DOHH2 (cell line): Measurements from ENCODE around the gene AP4B1.

Source experiments
- EZH2phosphoT487 ChIP-seq: fragments of 200-600 bp; sonication (generic); IDR thresholded peaks from 2 replicates; pipeline ENCODE4 v1.6.1; 2017; ENCODE audit warnings: borderline replicate concordance, mild to moderate bottlenecking, antibody characterized with exemption, low read length, moderate library complexity, mixed read lengths
- TF ChIP-seq, protein P1 (sequence below): fragments of 200-600 bp; sonication (generic); IDR thresholded peaks from one replicate; pipeline ENCODE4 v1.5.1; 2014; ENCODE audit warnings: antibody characterized with exemption, mild to moderate bottlenecking, low read depth, low read length; ENCODE audit not compliant: poor library complexity, severe bottlenecking

DNA sequence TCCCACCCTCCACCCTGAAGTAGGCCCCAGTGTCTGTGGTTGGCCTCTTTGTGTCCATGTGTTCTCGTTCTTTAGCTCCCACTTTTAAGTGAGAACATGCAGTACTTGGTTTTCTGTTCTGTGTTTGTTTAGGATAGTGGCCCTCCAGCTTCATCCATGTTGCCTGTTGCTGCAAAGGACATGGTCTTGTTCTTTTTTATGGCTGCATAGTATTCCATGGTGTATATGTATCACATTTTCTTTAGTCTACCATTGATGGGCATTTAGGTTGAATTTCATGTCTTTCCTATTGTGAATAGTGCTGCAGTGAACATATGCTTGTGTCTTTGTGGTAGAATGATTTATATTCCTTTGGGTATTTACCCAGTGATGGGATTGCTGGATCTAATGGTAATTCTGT lies 30.6 kb upstream of the AP4B1 start:
- TF ChIP-seq, protein P1, sequence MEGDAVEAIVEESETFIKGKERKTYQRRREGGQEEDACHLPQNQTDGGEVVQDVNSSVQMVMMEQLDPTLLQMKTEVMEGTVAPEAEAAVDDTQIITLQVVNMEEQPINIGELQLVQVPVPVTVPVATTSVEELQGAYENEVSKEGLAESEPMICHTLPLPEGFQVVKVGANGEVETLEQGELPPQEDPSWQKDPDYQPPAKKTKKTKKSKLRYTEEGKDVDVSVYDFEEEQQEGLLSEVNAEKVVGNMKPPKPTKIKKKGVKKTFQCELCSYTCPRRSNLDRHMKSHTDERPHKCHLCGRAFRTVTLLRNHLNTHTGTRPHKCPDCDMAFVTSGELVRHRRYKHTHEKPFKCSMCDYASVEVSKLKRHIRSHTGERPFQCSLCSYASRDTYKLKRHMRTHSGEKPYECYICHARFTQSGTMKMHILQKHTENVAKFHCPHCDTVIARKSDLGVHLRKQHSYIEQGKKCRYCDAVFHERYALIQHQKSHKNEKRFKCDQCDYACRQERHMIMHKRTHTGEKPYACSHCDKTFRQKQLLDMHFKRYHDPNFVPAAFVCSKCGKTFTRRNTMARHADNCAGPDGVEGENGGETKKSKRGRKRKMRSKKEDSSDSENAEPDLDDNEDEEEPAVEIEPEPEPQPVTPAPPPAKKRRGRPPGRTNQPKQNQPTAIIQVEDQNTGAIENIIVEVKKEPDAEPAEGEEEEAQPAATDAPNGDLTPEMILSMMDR = no peak
- no peak for TF ChIP-seq EZH2phosphoT487
